NT2/D1 (cell line): ENCODE measurements around the gene AQP4.

ENCODE experiments used
- YY1 ChIP-seq: IDR thresholded peaks from 2 replicates; pipeline ENCODE4 v1.6.1; 2011; ENCODE audit not compliant: insufficient read length, insufficient read depth
- ZNF274 ChIP-seq: IDR thresholded peaks from 2 replicates; pipeline ENCODE4 v1.6.1; 2011; ENCODE audit warnings: mild to moderate bottlenecking, low read depth, low read length

DNA sequence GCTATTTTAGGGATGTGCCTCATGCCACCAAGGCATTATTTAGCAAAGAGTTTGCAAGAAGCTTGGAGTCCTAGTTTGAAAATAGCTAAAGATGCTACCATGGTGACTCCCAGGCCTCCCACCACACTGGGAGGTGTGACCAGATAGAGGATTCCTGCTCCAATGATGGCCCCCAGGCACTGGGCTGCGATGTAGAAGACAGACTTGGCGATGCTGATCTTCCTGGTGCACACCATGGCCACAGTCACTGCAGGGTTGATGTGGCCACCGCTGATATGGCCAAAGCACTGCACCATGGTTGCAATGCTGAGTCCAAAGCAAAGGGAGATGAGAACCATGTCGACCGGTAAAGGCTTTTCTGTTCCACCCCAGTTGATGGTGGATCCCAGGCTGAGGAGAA, 3.4 kb downstream of the AQP4 start:
- no peak for TF ChIP-seq YY1
- no peak for TF ChIP-seq ZNF274
